Raji (cell line): ENCODE data around the gene TSPAN1.

ENCODE experiments used
- POLR2A ChIP-seq: IDR thresholded peaks from 2 replicates; pipeline ENCODE4 v1.6.1; 2011; ENCODE audit warnings: low read depth, low read length, control low read depth; ENCODE audit not compliant: insufficient read depth

TSPAN1 gene

GRCh38 chr1:46152016-46152415 lies 22.9 kb upstream of the TSPAN1 start:
- TF ChIP-seq POLR2A, result no peak

- TF ChIP-seq POLR2A, result no peak
Measured at GRCh38 chr1:46153228-46153627, 21.7 kb upstream of the TSPAN1 start.

GRCh38 chr1:46153732-46154131 lies 21.2 kb upstream of the TSPAN1 start:
- TF ChIP-seq POLR2A, result no peak

- TF ChIP-seq POLR2A, result no peak
Measured at GRCh38 chr1:46157916-46158311, 17.0 kb upstream of the TSPAN1 start.

GRCh38 chr1:46158312-46159281 lies 16.3 kb upstream of the TSPAN1 start:
- no peak for TF ChIP-seq POLR2A

- TF ChIP-seq POLR2A, result no peak
Measured at GRCh38 chr1:46159516-46159915, 15.4 kb upstream of the TSPAN1 start.

- TF ChIP-seq POLR2A, result no peak
Measured at GRCh38 chr1:46160212-46160611, 14.7 kb upstream of the TSPAN1 start.

GRCh38 chr1:46166521-46167462 lies 8.1 kb upstream of the TSPAN1 start:
- TF ChIP-seq POLR2A, result no peak

GRCh38 chr1:46168477-46168876 lies 6.4 kb upstream of the TSPAN1 start:
- no peak for TF ChIP-seq POLR2A

- no peak for TF ChIP-seq POLR2A
Measured at GRCh38 chr1:46169811-46170454, 5.0 kb upstream of the TSPAN1 start.

- TF ChIP-seq POLR2A, result no peak
Measured at GRCh38 chr1:46171351-46171750, 3.5 kb upstream of the TSPAN1 start.

GRCh38 chr1:46171871-46172270 lies 3.0 kb upstream of the TSPAN1 start:
- TF ChIP-seq POLR2A, result no peak

GRCh38 chr1:46172321-46172720 lies 2.6 kb upstream of the TSPAN1 start:
- no peak for TF ChIP-seq POLR2A

- TF ChIP-seq POLR2A, result no peak
Measured at GRCh38 chr1:46173361-46173856, 1.5 kb upstream of the TSPAN1 start.

- TF ChIP-seq POLR2A, result no peak
Measured at GRCh38 chr1:46175243-46175642, 356 bp downstream of the TSPAN1 start.
